Measurements from ENCODE around the gene SNCAIP.
A peak's percentile ranks its signal among the peaks of the same experiment; 100 is the strongest.
"Not testable (repeated sequence)": the region's sequence is repeated elsewhere in the genome, so short reads cannot be mapped to it uniquely, and the experiment has no call there.

The SNCAIP gene

GRCh38 chr5:122315521-122315920 is 3.5 kb downstream of the SNCAIP start:
- DNase-seq = peak; percentile 51

- DNase-seq = peak; percentile 95
These were observed 4.6 kb downstream of the SNCAIP start for GRCh38 chr5:122316656-122317055.

- no peak for DNase-seq
These were observed 7.9 kb downstream of the SNCAIP start for GRCh38 chr5:122319897-122320296.

GRCh38 chr5:122321921-122322320 is 9.9 kb downstream of the SNCAIP start:
- peak; percentile 62 for DNase-seq

GRCh38 chr5:122322801-122323548 is 10.9 kb downstream of the SNCAIP start:
- DNase-seq = peak; percentile 74

GRCh38 chr5:122323738-122324137 is 11.7 kb downstream of the SNCAIP start:
- peak; percentile 59 for DNase-seq

- DNase-seq = peak; percentile 89
These were observed 15.1 kb downstream of the SNCAIP start for GRCh38 chr5:122327110-122327509.

GRCh38 chr5:122330881-122331280 is 18.8 kb downstream of the SNCAIP start:
- peak; percentile 31 for DNase-seq

- DNase-seq = peak; percentile 55
These were observed 20.8 kb downstream of the SNCAIP start for GRCh38 chr5:122332599-122333555.

- no peak for DNase-seq
These were observed 21.5 kb downstream of the SNCAIP start for GRCh38 chr5:122333564-122333963.

- no peak for DNase-seq
These were observed 27.6 kb downstream of the SNCAIP start for GRCh38 chr5:122339591-122339990.

- DNase-seq = no peak
These were observed 29.1 kb downstream of the SNCAIP start for GRCh38 chr5:122341087-122341486.

GRCh38 chr5:122342256-122342655 is 30.2 kb downstream of the SNCAIP start:
- DNase-seq = no peak

- no peak for DNase-seq
These were observed 35.0 kb downstream of the SNCAIP start for GRCh38 chr5:122346897-122347581.

- no peak for DNase-seq
These were observed 38.5 kb downstream of the SNCAIP start for GRCh38 chr5:122350496-122350895.

GRCh38 chr5:122351416-122352157 is 39.5 kb downstream of the SNCAIP start:
- peak; percentile 69 for DNase-seq

- DNase-seq = no peak
These were observed 40.3 kb downstream of the SNCAIP start for GRCh38 chr5:122352331-122352730.

GRCh38 chr5:122353361-122353760 is 41.3 kb downstream of the SNCAIP start:
- not testable (repeated sequence) for DNase-seq

GRCh38 chr5:122354293-122354692 is 42.3 kb downstream of the SNCAIP start:
- DNase-seq = no peak

GRCh38 chr5:122355324-122355723 is 43.3 kb downstream of the SNCAIP start:
- no peak for DNase-seq

GRCh38 chr5:122356855-122357254 is 44.8 kb downstream of the SNCAIP start:
- no peak for DNase-seq

- DNase-seq = no peak
These were observed 46.4 kb downstream of the SNCAIP start for GRCh38 chr5:122358372-122358979.
